ENCODE results near the gene RDX.

DNA sequence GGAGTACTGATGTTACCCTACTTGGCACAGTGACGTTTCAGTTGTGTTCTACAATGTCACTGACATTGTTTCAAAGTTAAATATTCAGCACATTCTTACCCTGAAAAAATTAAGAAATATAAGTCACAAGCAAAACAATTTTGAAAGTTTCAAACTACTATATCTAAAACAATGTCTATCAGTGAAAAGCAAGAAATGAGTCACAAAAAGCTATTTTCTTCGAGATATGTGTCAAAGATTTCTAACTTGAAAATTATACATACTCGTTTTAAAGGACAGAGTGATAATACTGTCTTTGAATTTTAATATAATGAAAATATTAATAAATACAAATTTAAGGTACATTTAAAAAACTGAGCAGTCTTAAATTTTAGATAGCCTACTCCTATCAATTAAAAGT lies 42.9 kb downstream of the RDX start:
- no peak for TF ChIP-seq POLR2A (IDR thresholded peaks at IDR 0.05)
- TF ChIP-seq, protein P1, sequence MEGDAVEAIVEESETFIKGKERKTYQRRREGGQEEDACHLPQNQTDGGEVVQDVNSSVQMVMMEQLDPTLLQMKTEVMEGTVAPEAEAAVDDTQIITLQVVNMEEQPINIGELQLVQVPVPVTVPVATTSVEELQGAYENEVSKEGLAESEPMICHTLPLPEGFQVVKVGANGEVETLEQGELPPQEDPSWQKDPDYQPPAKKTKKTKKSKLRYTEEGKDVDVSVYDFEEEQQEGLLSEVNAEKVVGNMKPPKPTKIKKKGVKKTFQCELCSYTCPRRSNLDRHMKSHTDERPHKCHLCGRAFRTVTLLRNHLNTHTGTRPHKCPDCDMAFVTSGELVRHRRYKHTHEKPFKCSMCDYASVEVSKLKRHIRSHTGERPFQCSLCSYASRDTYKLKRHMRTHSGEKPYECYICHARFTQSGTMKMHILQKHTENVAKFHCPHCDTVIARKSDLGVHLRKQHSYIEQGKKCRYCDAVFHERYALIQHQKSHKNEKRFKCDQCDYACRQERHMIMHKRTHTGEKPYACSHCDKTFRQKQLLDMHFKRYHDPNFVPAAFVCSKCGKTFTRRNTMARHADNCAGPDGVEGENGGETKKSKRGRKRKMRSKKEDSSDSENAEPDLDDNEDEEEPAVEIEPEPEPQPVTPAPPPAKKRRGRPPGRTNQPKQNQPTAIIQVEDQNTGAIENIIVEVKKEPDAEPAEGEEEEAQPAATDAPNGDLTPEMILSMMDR (IDR thresholded peaks at IDR 0.05) = no peak
